Upper lobe of left lung (tissue), 6 donors: ENCODE results near the gene MEGF11. TPM values are rescaled to one million over a fixed set of nuclear protein-coding genes. Genes with fewer than 3 reads are reported as not detected.

Source experiments
- ATAC-seq, 2 donors: fragments of 200-7000 bp; cut with Tn5 transposase; one replicate each; pipeline ENCODE4 v1.9.1; 2022; ENCODE audit warnings: mild to moderate bottlenecking in 2 of 2, moderate library complexity in 2 of 2; ENCODE audit not compliant: low FRiP score in 2 of 2
- DNase-seq, 2 donors: peaks; one replicate each; pipeline ENCODE4 v3.0.0-alpha.2; 2019 to 2020
- H3K27ac ChIP-seq, 4 donors: fragments of 200-600 bp; sonication (generic); one replicate each; pipeline ENCODE4 v1.5.1; 2016 to 2019
- H3K27me3 ChIP-seq, 4 donors: fragments of 200-600 bp; sonication (generic); one replicate each; pipeline ENCODE4 v1.5.1; 2017 to 2019
- H3K36me3 ChIP-seq, 4 donors: fragments of 200-600 bp; sonication (generic); one replicate each; pipeline ENCODE4 v1.5.1; 2016 to 2019
- H3K4me1 ChIP-seq, 4 donors: fragments of 200-600 bp; sonication (generic); one replicate each; pipeline ENCODE4 v1.5.1; 2018 to 2019
- H3K4me3 ChIP-seq, 4 donors: fragments of 200-600 bp; sonication (generic); one replicate each; pipeline ENCODE4 v1.5.1; 2017 to 2019; ENCODE audit warnings: mild to moderate bottlenecking in 2 of 4, moderate library complexity in 1 of 4
- H3K9me3 ChIP-seq, 4 donors: fragments of 200-600 bp; sonication (generic); one replicate each; pipeline ENCODE4 v1.5.1; 2018 to 2019
- EP300 ChIP-seq, 4 donors: sonication (generic); formaldehyde crosslinking; IDR thresholded peaks; one replicate each; pipeline ENCODE4 v1.5.1; 2017; ENCODE audit warnings: antibody characterized with exemption in 4 of 4, control low read depth in 2 of 4
- POLR2A ChIP-seq, 4 donors: fragments of 450-650 bp; IDR thresholded peaks; one replicate each; pipeline ENCODE4 v1.5.1; 2016 to 2017; ENCODE audit warnings: antibody characterized with exemption in 4 of 4, mild to moderate bottlenecking in 2 of 4
- POLR2AphosphoS5 ChIP-seq, 2 donors: sonication (generic); formaldehyde crosslinking; IDR thresholded peaks; one replicate each; pipeline ENCODE4 v1.5.1; 2017; ENCODE audit warnings: antibody characterized with exemption in 2 of 2
- WGBS, 2 donors: methylation state at CpG; one replicate each; pipeline ENCODE4 v1.1.5; 2017 to 2018; 5-methylcytosine and 5-hydroxymethylcytosine counted together
- total RNA-seq, 6 donors: library from RNA; depleted of rRNA in 4 of 6; stranded (reverse); fragments of >200 nt in 4 of 6; gene quantifications; one replicate each; pipeline versions ENCODE4 v1.1.0 to v1.2.1, GENCODE V29; 2016 to 2021
- TF ChIP-seq, protein P1 (sequence below), 6 experiments: fragments of 450-650 bp in 4 of 6; fragments of 200-600 bp in 2 of 6; sonication (generic) in 2 of 6; IDR thresholded peaks; one replicate each; pipeline ENCODE4 v1.5.1; 2016 to 2019; ENCODE audit warnings: antibody characterized with exemption in 6 of 6
- donor health status: DM: no; HTN: no; CAD: no; lungs with moderate emphysema.
- donor health status: DM: no; HTN: yes; CAD: no; lungs with severe emphysema.

MEGF11 gene
- total RNA-seq, 6 donors from 2014 or later: 1.5 to 4.0 (median 3.5) TPM; not detected in 3

GRCh38 chr15:66049353-66049752 lies 204.2 kb downstream of the MEGF11 start:
- TF ChIP-seq, protein P1, sequence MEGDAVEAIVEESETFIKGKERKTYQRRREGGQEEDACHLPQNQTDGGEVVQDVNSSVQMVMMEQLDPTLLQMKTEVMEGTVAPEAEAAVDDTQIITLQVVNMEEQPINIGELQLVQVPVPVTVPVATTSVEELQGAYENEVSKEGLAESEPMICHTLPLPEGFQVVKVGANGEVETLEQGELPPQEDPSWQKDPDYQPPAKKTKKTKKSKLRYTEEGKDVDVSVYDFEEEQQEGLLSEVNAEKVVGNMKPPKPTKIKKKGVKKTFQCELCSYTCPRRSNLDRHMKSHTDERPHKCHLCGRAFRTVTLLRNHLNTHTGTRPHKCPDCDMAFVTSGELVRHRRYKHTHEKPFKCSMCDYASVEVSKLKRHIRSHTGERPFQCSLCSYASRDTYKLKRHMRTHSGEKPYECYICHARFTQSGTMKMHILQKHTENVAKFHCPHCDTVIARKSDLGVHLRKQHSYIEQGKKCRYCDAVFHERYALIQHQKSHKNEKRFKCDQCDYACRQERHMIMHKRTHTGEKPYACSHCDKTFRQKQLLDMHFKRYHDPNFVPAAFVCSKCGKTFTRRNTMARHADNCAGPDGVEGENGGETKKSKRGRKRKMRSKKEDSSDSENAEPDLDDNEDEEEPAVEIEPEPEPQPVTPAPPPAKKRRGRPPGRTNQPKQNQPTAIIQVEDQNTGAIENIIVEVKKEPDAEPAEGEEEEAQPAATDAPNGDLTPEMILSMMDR (IDR thresholded peaks at IDR 0.05): no peak
- TF ChIP-seq POLR2AphosphoS5 (IDR thresholded peaks at IDR 0.05): no peak
- WGBS, 2 donors: 52 to 68% methylated on average over 6 of the region's 6 CpGs
- H3K27me3 ChIP-seq: no peaks in the 10 kb centered on the region

GRCh38 chr15:66047321-66048024 lies 206.1 kb downstream of the MEGF11 start:
- H3K9me3 ChIP-seq: no peaks in the 10 kb centered on the region

More at GRCh38 chr15:66049353-66049752, 204.2 kb downstream of the MEGF11 start:
- Histone ChIP-seq H3K9me3 (no peaks in the 10 kb centered on the region), H3K4me3 (no peak overlapping the region), H3K36me3 (no peaks in the 10 kb centered on the region), H3K4me1 (no peaks in the 10 kb centered on the region), H3K27ac (no peak overlapping the region)
- DNase-seq: no peak
- no peak for ATAC-seq

DNA sequence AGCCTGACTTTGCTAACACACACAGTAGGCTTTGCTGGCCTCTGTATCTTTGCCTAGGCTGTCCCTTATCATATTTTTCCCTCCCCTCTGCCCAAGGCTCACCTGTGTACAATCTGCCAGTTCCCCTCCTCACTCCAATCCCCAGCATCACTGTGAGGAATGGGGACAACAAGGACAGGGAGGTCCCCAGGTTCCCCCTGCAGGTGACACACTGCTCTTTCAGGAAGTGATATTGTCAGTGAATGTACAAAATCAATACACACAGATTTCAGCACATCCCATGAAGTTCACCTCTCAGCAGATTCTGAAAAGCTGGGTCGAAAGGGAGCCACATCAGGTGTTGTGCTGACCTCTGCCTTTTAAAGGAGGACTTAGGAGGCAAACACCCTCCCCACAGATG lies 206.8 kb downstream of the MEGF11 start:
- 50% methylated on average over 1 of the region's 1 CpG for WGBS, 2 donors
- ATAC-seq (no peak), DNase-seq (no peak)
- no peaks in the 10 kb centered on the region for H3K27me3 ChIP-seq
- H3K9me3 ChIP-seq: no peaks in the 10 kb centered on the region
- no peaks in the 10 kb centered on the region for H3K4me1 ChIP-seq
- no peak overlapping the region for H3K4me3 ChIP-seq
- H3K36me3 ChIP-seq: no peaks in the 10 kb centered on the region
- no peak for TF ChIP-seq POLR2A (IDR thresholded peaks at IDR 0.05)
- no peak for TF ChIP-seq POLR2AphosphoS5 (IDR thresholded peaks at IDR 0.05)
- no peak for TF ChIP-seq EP300 (IDR thresholded peaks at IDR 0.05)
- TF ChIP-seq, protein P1 (IDR thresholded peaks at IDR 0.05): no peak
- H3K27ac ChIP-seq: no peak overlapping the region

More at GRCh38 chr15:66047321-66048024, 206.1 kb downstream of the MEGF11 start:
- TF ChIP-seq EP300 (IDR thresholded peaks at IDR 0.05): no peak
- no peak for TF ChIP-seq POLR2AphosphoS5 (IDR thresholded peaks at IDR 0.05)
- TF ChIP-seq, protein P1 (IDR thresholded peaks at IDR 0.05): no peak
- no peak for TF ChIP-seq POLR2A (IDR thresholded peaks at IDR 0.05)
- Histone ChIP-seq H3K4me3 (no peak overlapping the region), H3K4me1 (no peaks in the 10 kb centered on the region), H3K36me3 (no peaks in the 10 kb centered on the region), H3K27ac (no peak overlapping the region), H3K27me3 (no peaks in the 10 kb centered on the region)
- no peak for DNase-seq
- 71 to 81% methylated on average over 9 of the region's 9 CpGs for WGBS, 2 donors
- ATAC-seq: no peak

DNA sequence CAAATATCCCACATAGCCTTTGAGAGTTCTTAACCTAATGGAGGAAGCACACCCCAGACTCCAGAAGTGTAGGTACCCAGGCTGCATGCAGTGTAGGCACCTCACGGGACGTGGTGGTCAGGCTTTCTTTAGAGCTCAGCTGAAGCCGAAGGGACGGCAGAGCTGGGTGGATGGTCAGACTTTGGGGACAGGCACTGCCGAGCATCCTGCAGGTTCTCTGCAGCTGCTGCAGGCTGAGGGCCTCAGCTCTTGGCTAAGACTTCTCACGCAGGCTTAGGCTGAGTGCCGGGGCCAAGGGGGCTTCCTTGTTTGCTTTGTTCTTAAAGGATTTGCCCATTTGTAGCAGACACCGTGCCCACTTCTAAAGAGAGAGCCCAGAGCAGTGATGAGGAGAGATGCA lies 207.2 kb downstream of the MEGF11 start:
- 64 to 77% methylated on average over 6 to 8 of the region's 8 CpGs for WGBS, 2 donors
- Histone ChIP-seq H3K27me3 (no peaks in the 10 kb centered on the region), H3K4me3 (no peak overlapping the region), H3K9me3 (no peaks in the 10 kb centered on the region), H3K4me1 (no peaks in the 10 kb centered on the region), H3K27ac (no peak overlapping the region), H3K36me3 (no peaks in the 10 kb centered on the region)
- DNase-seq (no peak), ATAC-seq (no peak)
- no peak for TF ChIP-seq POLR2A (IDR thresholded peaks at IDR 0.05)
- TF ChIP-seq POLR2AphosphoS5 (IDR thresholded peaks at IDR 0.05): no peak
- TF ChIP-seq EP300 (IDR thresholded peaks at IDR 0.05): no peak
- TF ChIP-seq, protein P1 (IDR thresholded peaks at IDR 0.05): no peak

DNA sequence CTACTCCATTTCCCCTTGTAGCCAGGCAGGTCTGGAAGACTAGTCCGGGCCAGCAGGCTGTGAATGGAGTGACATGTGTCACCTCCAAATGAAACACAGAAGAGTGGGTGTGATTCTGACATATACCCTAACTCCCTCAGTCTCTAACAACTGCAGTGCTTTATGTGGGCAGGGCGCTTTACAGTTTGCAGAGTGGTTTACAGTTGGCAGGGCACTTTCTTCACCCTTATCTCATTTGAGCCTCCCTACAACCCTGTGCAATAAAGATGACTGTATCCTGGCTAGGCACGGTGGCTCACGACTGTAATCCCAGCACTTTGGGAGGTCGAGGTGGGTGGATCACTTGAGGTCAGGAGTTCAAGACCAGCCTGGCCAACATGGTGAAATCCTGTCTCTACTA lies 208.0 kb downstream of the MEGF11 start:
- Histone ChIP-seq H3K36me3 (no peaks in the 10 kb centered on the region), H3K4me3 (no peak overlapping the region), H3K4me1 (no peaks in the 10 kb centered on the region), H3K27me3 (no peaks in the 10 kb centered on the region), H3K9me3 (no peaks in the 10 kb centered on the region), H3K27ac (no peak overlapping the region)
- WGBS, 2 donors: 78% methylated on average over 5 of the region's 5 CpGs
- ATAC-seq (no peak), DNase-seq (no peak)
- TF ChIP-seq, protein P1 (IDR thresholded peaks at IDR 0.05): no peak
- TF ChIP-seq POLR2AphosphoS5 (IDR thresholded peaks at IDR 0.05) (no peak), POLR2A (IDR thresholded peaks at IDR 0.05) (no peak)
